K562 (cell line): ENCODE data around the gene LTBP4. TPM values are rescaled to one million over a fixed set of nuclear protein-coding genes. Genes with fewer than 3 reads are reported as not detected.

Experiments used
- BHLHE40 ChIP-seq: IDR thresholded peaks from 2 replicates; pipeline ENCODE4 v1.6.1; 2011; ENCODE audit warnings: low read length, improper control_type of control experiment
- BRD9 ChIP-seq: fragments of 450-650 bp; IDR thresholded peaks from 2 replicates; pipeline ENCODE4 v1.6.1; 2018; ENCODE audit warnings: low read depth; ENCODE audit not compliant: partially characterized antibody
- CBX1 ChIP-seq: sonication (generic); IDR thresholded peaks from 2 replicates; pipeline ENCODE4 v1.6.1; 2016; ENCODE audit warnings: antibody characterized with exemption, low read depth, mild to moderate bottlenecking
- CTCF ChIP-seq, 3 experiments: IDR thresholded peaks in 2 of 3; conservative IDR thresholded peaks in 1 of 3; 2 replicates each; pipeline ENCODE4 v1.5.1; 2011 to 2012; ENCODE audit warnings: low read length in 3 of 3, mild to moderate bottlenecking in 3 of 3, control low read depth in 2 of 3, improper control_type of control experiment in 1 of 3, inconsistent platforms in 1 of 3, low read depth in 1 of 3, mixed read lengths in 1 of 3, moderate library complexity in 1 of 3; ENCODE audit not compliant: insufficient read depth in 2 of 3
- DACH1 ChIP-seq: fragments of 450-650 bp; IDR thresholded peaks from 2 replicates; pipeline ENCODE4 v1.6.1; 2018; ENCODE audit not compliant: partially characterized antibody
- ESRRA ChIP-seq: fragments of 450-650 bp; IDR thresholded peaks from 2 replicates; pipeline ENCODE4 v1.6.1; 2014; ENCODE audit warnings: low read depth, mild to moderate bottlenecking, moderate library complexity, borderline replicate concordance
- FOXO4 ChIP-seq: fragments of 450-650 bp; formaldehyde crosslinking; IDR thresholded peaks from 2 replicates; pipeline ENCODE4 v1.4.0; 2020; ENCODE audit warnings: mild to moderate bottlenecking, moderate library complexity
- FOXP4 ChIP-seq: sonication (generic); formaldehyde crosslinking; IDR thresholded peaks from 2 replicates; pipeline ENCODE4 v1.8.0; 2022; ENCODE audit warnings: mild to moderate bottlenecking, missing genetic modification reagents, borderline replicate concordance
- HDAC6 ChIP-seq: IDR thresholded peaks from 2 replicates; pipeline ENCODE4 v1.6.1; 2012; ENCODE audit warnings: low read depth, mild to moderate bottlenecking, control low read depth, inconsistent platforms, low read length, moderate library complexity
- HOXB6 ChIP-seq: fragments of 250-450 bp; sonication (Bioruptor Pico); IDR thresholded peaks from 2 replicates; pipeline ENCODE4 v1.5.1; 2022; ENCODE audit warnings: mild to moderate bottlenecking, borderline replicate concordance
- KLF1 ChIP-seq: fragments of 450-650 bp; IDR thresholded peaks from 2 replicates; pipeline ENCODE4 v1.6.1; 2016; ENCODE audit warnings: missing genetic modification characterization, missing compliant biosample characterization
- KLF16 ChIP-seq: IDR thresholded peaks from 2 replicates; pipeline ENCODE4 v1.6.1; 2016; ENCODE audit warnings: antibody characterized with exemption
- MECOM ChIP-seq: fragments of 250-450 bp; sonication (Bioruptor Pico); IDR thresholded peaks from 2 replicates; pipeline ENCODE4 v1.8.0; 2022; ENCODE audit warnings: inconsistent platforms
- PTTG1 ChIP-seq: fragments of 450-650 bp; IDR thresholded peaks from 2 replicates; pipeline ENCODE4 v1.6.1; 2016; ENCODE audit warnings: low read depth, mild to moderate bottlenecking, missing genetic modification characterization, missing compliant biosample characterization
- SAFB ChIP-seq: fragments of 200-400 bp; formaldehyde crosslinking; IDR thresholded peaks from 2 replicates; pipeline ENCODE4 v1.6.1; 2017; ENCODE audit warnings: low read depth, low read length, borderline replicate concordance
- SAFB2 ChIP-seq: fragments of 200-400 bp; formaldehyde crosslinking; IDR thresholded peaks from 2 replicates; pipeline ENCODE4 v1.6.1; 2018; ENCODE audit warnings: borderline replicate concordance, low read length, low read depth, moderate library complexity; ENCODE audit not compliant: severe bottlenecking
- SLC30A9 ChIP-seq: fragments of 250-450 bp; sonication (Bioruptor Pico); IDR thresholded peaks from 2 replicates; pipeline ENCODE4 v1.8.0; 2022; ENCODE audit warnings: mild to moderate bottlenecking, moderate library complexity
- SMAD3 ChIP-seq: fragments of 450-650 bp; formaldehyde crosslinking; conservative IDR thresholded peaks from 2 replicates; pipeline ENCODE4 v1.4.0; 2020; ENCODE audit warnings: mild to moderate bottlenecking
- YY1 ChIP-seq, 3 experiments: IDR thresholded peaks; 2 replicates each; pipeline ENCODE4 v1.6.1; 2011; ENCODE audit warnings: low read length in 2 of 3, mild to moderate bottlenecking in 2 of 3, moderate library complexity in 2 of 3, borderline replicate concordance in 1 of 3, control low read depth in 1 of 3, low read depth in 1 of 3; ENCODE audit not compliant: insufficient read depth in 3 of 3, insufficient replicate concordance in 2 of 3, control insufficient read depth in 1 of 3, insufficient read length in 1 of 3; ENCODE audit errors: extremely low read depth in 1 of 3
- ZNF445 ChIP-seq: fragments of 250-450 bp; sonication (Bioruptor Pico); IDR thresholded peaks from 2 replicates; pipeline ENCODE4 v1.4.0; 2020; ENCODE audit warnings: low read depth, mild to moderate bottlenecking, moderate library complexity
- ZNF77 ChIP-seq: fragments of 250-450 bp; sonication (Bioruptor Pico); IDR thresholded peaks from 2 replicates; pipeline ENCODE4 v1.5.0; 2020
- polyA plus RNA-seq, 8 experiments: library from polyadenylated mRNA; depleted of rRNA in 4 of 8; stranded (reverse) in 5 of 8; unstranded in 3 of 8; fragments of >200 nt; fragmentation: Nextera tagmentation in 2 of 8; fragmentation: Illumina TruSeq in 1 of 8; extraction: Ambion mirVana in 2 of 8; extraction: Trizol in 1 of 8; gene quantifications; 2 replicates each; pipeline versions ENCODE4 v1.2.1 to v1.2.3, GENCODE V29; 2011 to 2014; ENCODE audit warnings: inconsistent platforms in 1 of 8, missing spikeins in 1 of 8
- total RNA-seq, 7 experiments: library from RNA; depleted of rRNA in 6 of 7; stranded (reverse); fragments of >200 nt in 6 of 7; fragmentation: Illumina TruSeq in 2 of 7; extraction: Trizol in 2 of 7; gene quantifications; 2 replicates each; pipeline versions ENCODE4 v1.2.1 to v1.2.3, GENCODE V29; 2011 to 2021; ENCODE audit warnings: low replicate concordance in 1 of 7

Gene LTBP4
- total and polyA plus RNA-seq, 9 of the 15 experiments (the other 6 are each of a cell fraction or from before 2014, with no cell fraction given), result 0.35 to 160 (median 31.6) TPM

- TF ChIP-seq SLC30A9 (no peak), FOXO4 (CRISPR knock-in tag) (no peak), KLF1 (tag) (no peak), BRD9 (peak; percentile 59), ZNF445 (CRISPR knock-in tag) (no peak), ESRRA (no peak), FOXP4 (no peak), HDAC6 (no peak), PTTG1 (tag) (no peak), SAFB2 (no peak), YY1 (IDR thresholded peaks at IDR 0.05; ENCODE audit: borderline replicate concordance in 1 of 3, control insufficient read depth in 1 of 3, extremely low read depth in 1 of 3, insufficient read depth in 3 of 3, insufficient read length in 1 of 3, insufficient replicate concordance in 2 of 3, low read depth in 1 of 3, low read length in 2 of 3) (peak in 2 of 3 experiments; percentile 55), DACH1 (no peak), CBX1 (no peak), SAFB (no peak), ZNF77 (CRISPR knock-in tag) (no peak), HOXB6 (CRISPR knock-in tag) (no peak), BHLHE40 (peak; percentile 57), SMAD3 (CRISPR knock-in tag) (no peak), KLF16 (peak; percentile 47; the same call in 1 of the 2 replicates), MECOM (no peak), CTCF (IDR thresholded peaks at IDR 0.05 in 2 of 3, conservative IDR thresholded peaks at IDR 0.05 in 1 of 3; ENCODE audit: insufficient read depth in 2 of 3, low read depth in 1 of 3, low read length in 3 of 3) (peak; percentile 97 to 99 (median 98))
Measured at GRCh38 chr19:40598121-40598917, 2.9 kb upstream of the LTBP4 start (continued).
